Liver (tissue), 9 donors: ENCODE results near the gene ATG4B. TPM values are rescaled to one million over a fixed set of nuclear protein-coding genes. Genes with fewer than 3 reads are reported as not detected.

ENCODE experiments used
- DNase-seq: peaks from one replicate; pipeline ENCODE4 v3.0.0-alpha.2; 2017; ENCODE audit warnings: low spot score
- H3K27ac ChIP-seq, 2 donors: one replicate each; pipeline ENCODE4 v1.7.0; 2013; ENCODE audit warnings: inconsistent platforms in 2 of 2, low read length in 2 of 2, control low read depth in 1 of 2, low read depth in 1 of 2, mild to moderate bottlenecking in 1 of 2
- H3K27me3 ChIP-seq, 4 donors: one replicate each; pipeline versions ENCODE4 v1.6.1 to v1.7.0; 2013; ENCODE audit warnings: low read length in 3 of 4, inconsistent platforms in 1 of 4, mild to moderate bottlenecking in 1 of 4, moderate library complexity in 1 of 4; ENCODE audit not compliant: control insufficient read depth in 4 of 4, insufficient read depth in 4 of 4
- H3K36me3 ChIP-seq, 4 donors: one replicate each; pipeline versions ENCODE4 v1.6.1 to v1.7.0; 2013; ENCODE audit warnings: low read length in 3 of 4, mild to moderate bottlenecking in 3 of 4, low read depth in 1 of 4, moderate library complexity in 1 of 4; ENCODE audit not compliant: control insufficient read depth in 4 of 4, insufficient read depth in 3 of 4
- H3K4me1 ChIP-seq, 4 donors: one replicate each; pipeline versions ENCODE4 v1.6.1 to v1.7.0; 2013; ENCODE audit warnings: low read length in 3 of 4, mild to moderate bottlenecking in 3 of 4, moderate library complexity in 1 of 4; ENCODE audit not compliant: control insufficient read depth in 4 of 4, insufficient read depth in 4 of 4
- H3K4me3 ChIP-seq, 3 donors: one replicate each; pipeline versions ENCODE4 v1.6.1 to v1.7.0; 2013; ENCODE audit warnings: low read length in 3 of 3, control low read depth in 1 of 3, low read depth in 1 of 3, mild to moderate bottlenecking in 1 of 3
- H3K9ac ChIP-seq, 2 donors: one replicate each; pipeline ENCODE4 v1.7.0; 2013; ENCODE audit warnings: low read length in 2 of 2, mild to moderate bottlenecking in 2 of 2, moderate library complexity in 2 of 2, control low read depth in 1 of 2, low read depth in 1 of 2
- H3K9me3 ChIP-seq, 4 donors: one replicate each; pipeline versions ENCODE4 v1.6.1 to v1.7.0; 2013; ENCODE audit warnings: low read length in 3 of 4; ENCODE audit not compliant: control insufficient read depth in 4 of 4
- CTCF ChIP-seq: fragments of 150-350 bp; IDR thresholded peaks from 2 replicates; pipeline ENCODE4 v1.5.1; 2017; ENCODE audit warnings: improper control_type of control experiment, low read depth, low read length; ENCODE audit not compliant: missing input control
- EGR1 ChIP-seq, 2 donors: IDR thresholded peaks; 2 replicates each; pipeline ENCODE4 v1.6.1; 2016 to 2018; ENCODE audit warnings: antibody characterized with exemption in 2 of 2, low read depth in 2 of 2
- GABPA ChIP-seq, 2 donors: IDR thresholded peaks in 1 of 2; conservative IDR thresholded peaks in 1 of 2; 2 replicates each; pipeline ENCODE4 v1.6.1; 2016; ENCODE audit warnings: antibody characterized with exemption in 2 of 2, mild to moderate bottlenecking in 1 of 2, moderate library complexity in 1 of 2
- JUND ChIP-seq, 2 donors: IDR thresholded peaks; 2 replicates each; pipeline ENCODE4 v1.6.1; 2016; ENCODE audit warnings: antibody characterized with exemption in 2 of 2
- RAD21 ChIP-seq, 2 donors: IDR thresholded peaks; 2 replicates each; pipeline ENCODE4 v1.6.1; 2016; ENCODE audit warnings: antibody characterized with exemption in 2 of 2, mild to moderate bottlenecking in 2 of 2
- RXRA ChIP-seq, 2 donors: IDR thresholded peaks; 2 replicates each; pipeline ENCODE4 v1.6.1; 2017 to 2018; ENCODE audit warnings: antibody characterized with exemption in 2 of 2, mild to moderate bottlenecking in 1 of 2
- ZBTB33 ChIP-seq: IDR thresholded peaks from 2 replicates; pipeline ENCODE4 v1.6.1; 2016; ENCODE audit warnings: antibody characterized with exemption
- WGBS: extraction: QIAGEN DNeasy Blood & Tissue Kit; methylation state at CpG from one replicate; pipeline ENCODE4 v1.1.7; 2013; 5-methylcytosine and 5-hydroxymethylcytosine counted together
- polyA plus RNA-seq, 2 donors: library from polyadenylated mRNA; stranded (reverse) in 1 of 2; unstranded in 1 of 2; fragments of 200-250 nt in 1 of 2; fragments of >200 nt in 1 of 2; fragmentation: Nextera tagmentation in 1 of 2; extraction: Ambion mirVana in 1 of 2; gene quantifications; one replicate each; pipeline versions ENCODE4 v1.2.1 to v1.2.3, GENCODE V29; 2013 to 2015
- total RNA-seq, 2 donors: library from RNA; depleted of rRNA; stranded (reverse); fragments of >200 nt; gene quantifications; one replicate each; pipeline ENCODE4 v1.2.3, GENCODE V29; 2014
- TF ChIP-seq, protein P1 (sequence below): IDR thresholded peaks from 2 replicates; pipeline ENCODE4 v1.6.1; 2016; ENCODE audit warnings: antibody characterized with exemption
- donor health status: healthy.
- donor health status: healthy.
- donor health status: healthy.
- donor health status: healthy.
- donor health status: healthy.

ATG4B gene
- total and polyA plus RNA-seq, 4 donors = 31.0 to 50.3 (median 37.7) TPM

DNA sequence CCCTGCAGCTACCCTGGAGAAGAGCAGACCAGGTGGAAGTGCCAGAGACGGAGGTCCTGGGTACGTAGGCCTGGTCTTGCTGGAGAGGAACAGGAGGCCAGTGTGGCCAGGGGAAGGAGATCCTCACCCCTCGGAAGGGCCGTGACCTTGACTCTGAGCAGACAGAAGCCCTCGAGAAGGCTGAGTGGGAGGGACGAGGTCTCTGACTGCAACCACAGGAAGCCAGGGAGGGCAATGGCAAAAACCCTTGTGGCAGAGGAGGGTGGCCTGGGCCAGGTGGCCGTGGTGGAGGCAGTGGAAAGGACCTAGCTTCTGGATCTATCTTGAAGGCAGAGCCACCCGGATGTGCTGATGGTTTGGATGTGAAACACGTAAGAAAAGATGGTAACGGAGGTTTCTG, 28.6 kb upstream of the ATG4B start (continued):
- no peak for TF ChIP-seq ZBTB33
- no peak for TF ChIP-seq EGR1 (IDR thresholded peaks at IDR 0.05; ENCODE audit: low read depth in 2 of 2)
- TF ChIP-seq, protein P1, sequence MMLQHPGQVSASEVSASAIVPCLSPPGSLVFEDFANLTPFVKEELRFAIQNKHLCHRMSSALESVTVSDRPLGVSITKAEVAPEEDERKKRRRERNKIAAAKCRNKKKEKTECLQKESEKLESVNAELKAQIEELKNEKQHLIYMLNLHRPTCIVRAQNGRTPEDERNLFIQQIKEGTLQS = no peak
- TF ChIP-seq GABPA (IDR thresholded peaks at IDR 0.05 in 1 of 2, conservative IDR thresholded peaks at IDR 0.05 in 1 of 2) = no peak
- no peak for TF ChIP-seq JUND (IDR thresholded peaks at IDR 0.05)

- Histone ChIP-seq H3K27me3 (no peaks in the 10 kb centered on the region), H3K9me3 (no peaks in the 10 kb centered on the region), H3K4me3 (peak overlapping the region in 2 of 3 donors; percentile 30 to 57), H3K4me1 (peaks cover 2 to 8% (median 6%) of the 10 kb centered on the region in 4 donors), H3K36me3 (peaks cover 3 to 10% (median 5%) of the 10 kb centered on the region in 4 donors), H3K27ac (no peak overlapping the region), H3K9ac (peak overlapping the region in 1 of 2 donors; percentile 6)
- TF ChIP-seq RXRA (IDR thresholded peaks at IDR 0.05) = no peak
- TF ChIP-seq RAD21 (IDR thresholded peaks at IDR 0.05) = peak; percentile 54 to 69
- peak; percentile 49 for TF ChIP-seq CTCF
- peak; percentile 91 for DNase-seq
- WGBS = 14% methylated on average over 76 of the region's 76 CpGs
Measured at GRCh38 chr2:241609859-241610793, 27.4 kb upstream of the ATG4B start.

- Histone ChIP-seq H3K9ac (no peak overlapping the region), H3K4me3 (no peak overlapping the region), H3K27ac (no peak overlapping the region), H3K4me1 (peaks cover 2 to 12% (median 8%) of the 10 kb centered on the region in 4 donors), H3K9me3 (no peaks in the 10 kb centered on the region), H3K27me3 (no peaks in the 10 kb centered on the region), H3K36me3 (peaks cover 3% of the 10 kb centered on the region in 4 donors)
- WGBS = 97% methylated on average over 13 of the region's 13 CpGs
- no peak for TF ChIP-seq RXRA (IDR thresholded peaks at IDR 0.05)
- no peak for DNase-seq
Measured at GRCh38 chr2:241611062-241611461, 26.4 kb upstream of the ATG4B start.
